Heart left ventricle (tissue), 16 donors: ENCODE measurements around the gene LRRC23. TPM values are rescaled to one million over a fixed set of nuclear protein-coding genes. Genes with fewer than 3 reads are reported as not detected.

Source experiments
- ATAC-seq, 4 donors: fragments of 200-7000 bp; cut with Tn5 transposase; one replicate each; pipeline ENCODE4 v1.9.1; 2020 to 2022; ENCODE audit warnings: moderate library complexity in 4 of 4, mild to moderate bottlenecking in 3 of 4, moderate number of reproducible peaks in 1 of 4
- DNase-seq, 5 donors: peaks; one replicate each; pipeline ENCODE4 v3.0.0-alpha.2; 2020
- H3K27ac ChIP-seq, 12 donors: fragments of 200-600 bp; sonication (generic) in 4 of 12; one replicate each; pipeline versions ENCODE4 v1.5.0 to v1.8.0; 2016 to 2022; ENCODE audit warnings: mild to moderate bottlenecking in 2 of 12
- H3K27me3 ChIP-seq, 9 donors: fragments of 200-600 bp; sonication (generic) in 2 of 9; one replicate each; pipeline versions ENCODE4 v1.5.1 to v1.8.0; 2016 to 2022; ENCODE audit warnings: mild to moderate bottlenecking in 3 of 9
- H3K36me3 ChIP-seq, 9 donors: fragments of 200-600 bp; sonication (generic) in 2 of 9; one replicate each; pipeline versions ENCODE4 v1.5.0 to v1.8.0; 2018 to 2022; ENCODE audit warnings: mild to moderate bottlenecking in 2 of 9
- H3K4me1 ChIP-seq, 12 donors: fragments of 200-600 bp; sonication (generic) in 4 of 12; one replicate each; pipeline versions ENCODE4 v1.5.0 to v1.8.0; 2016 to 2022; ENCODE audit warnings: mild to moderate bottlenecking in 3 of 12
- H3K4me3 ChIP-seq, 12 donors: fragments of 200-600 bp; sonication (generic) in 4 of 12; one replicate each; pipeline versions ENCODE4 v1.5.0 to v1.8.0; 2017 to 2022; ENCODE audit warnings: mild to moderate bottlenecking in 9 of 12, moderate library complexity in 4 of 12
- H3K9me3 ChIP-seq, 12 donors: fragments of 200-600 bp; sonication (generic) in 4 of 12; one replicate each; pipeline versions ENCODE4 v1.5.0 to v1.8.0; 2016 to 2022; ENCODE audit warnings: mild to moderate bottlenecking in 1 of 12
- CTCF ChIP-seq, 12 donors: fragments of 200-600 bp; sonication (generic) in 4 of 12; IDR thresholded peaks; one replicate each; pipeline versions ENCODE4 v1.5.0 to v1.8.0; 2018 to 2022; ENCODE audit warnings: antibody characterized with exemption in 12 of 12, mild to moderate bottlenecking in 5 of 12
- POLR2A ChIP-seq, 2 donors: fragments of 450-650 bp; IDR thresholded peaks; one replicate each; pipeline ENCODE4 v1.6.1; 2017; ENCODE audit warnings: antibody characterized with exemption in 2 of 2, mild to moderate bottlenecking in 2 of 2, moderate library complexity in 2 of 2
- WGBS, 4 donors: extraction: QIAGEN DNeasy Blood & Tissue Kit in 2 of 4; methylation state at CpG; one replicate each; pipeline versions ENCODE4 v1.1.5 to v1.1.7; 2013 to 2018; 5-methylcytosine and 5-hydroxymethylcytosine counted together
- intact Hi-C, 10 donors: fragments of 100-400 bp; cut with DNase I; formaldehyde crosslinking; loops; one replicate each; pipeline versions ENCODE4 v1.11.1 to v1.14.2; 2022
- polyA plus RNA-seq, 2 donors: library from polyadenylated mRNA; stranded (reverse); fragments of 200-250 nt; gene quantifications; one replicate each; pipeline ENCODE4 v1.2.3, GENCODE V29; 2013
- total RNA-seq, 9 donors: library from RNA; depleted of rRNA in 2 of 9; stranded (reverse); fragments of >200 nt in 2 of 9; fragmentation: NEBNext Ultra II Directional in 3 of 9; extraction: Animal tissue kit (Norgen Biotek cat#: 25700) in 3 of 9; gene quantifications; one replicate each; pipeline versions ENCODE4 v1.1.0 to v1.2.4, GENCODE V29; 2016 to 2023
- donor health status: ischemic (EF 13 %, LVEDD 7.1; RV severe dilation, severe dysfunction).
- donor health status: healthy with polysubstance abuse.
- donor health status: DM: no; HTN: yes; CAD: no.
- donor health status: DM: no; HTN: no; CAD: no.
- donor health status: ischemic (EF 25% LVEDD 6.9; RV normal size, moderate dysfunction).
- donor health status: ischemic (EF 25% LVEDD 5.7; RV mildly dilated, moderate dysfunction).
- donor health status: healthy.
- donor health status: DM: yes; HTN: yes; CAD: no.
- donor health status: ischemic (EF 35%, LVEDD 5.7; RV mildly dilated, moderate dysfunction).
- donor health status: nonischemic (EF 11% LVEDD 7.7; RV severe dilation, severe dysfunction).
- donor health status: DM: yes; HTN: yes; CAD: no.
- donor health status: PGD.
- donor health status: ischemic (EF 29% LVEDD 5.4; RV normal size, mild dysfunction).
- donor health status: nonischemic (EF 23%, LVEDD 6.1; RV moderate dilation, normal function).

LRRC23 gene
- total and polyA plus RNA-seq, 11 donors = 8.2 to 15.3 (median 11.3) TPM

GRCh38 chr12:6929466-6930452 lies 25.1 kb downstream of the LRRC23 start:
- intact Hi-C loops = loop anchor here in 2 of 10 donors (5.0 kb wide), 2 partner anchors 57 to 183 kb away; partner anchors contain the start of gene SPSB2 (in 1 of the 2)
- peak in 2 of 5 donors; percentile 13 to 15 for DNase-seq
- 40 to 51% (median 46%) methylated on average over 7 of the region's 7 CpGs for WGBS, 4 donors

GRCh38 chr12:6932766-6933165 lies 28.1 kb downstream of the LRRC23 start:
- DNase-seq = no peak
- Histone ChIP-seq H3K4me3 (no peak overlapping the region), H3K27me3 (no peaks in the 10 kb centered on the region), H3K4me1 (peaks cover 9 to 83% (median 63%) of the 10 kb centered on the region in 12 donors), H3K9me3 (no peaks in the 10 kb centered on the region), H3K27ac (peak overlapping the region in 7 of 12 donors; percentile 11 to 96 (median 75)), H3K36me3 (peaks cover 0 to 39% (median 19%) of the 10 kb centered on the region in 9 donors)
- TF ChIP-seq CTCF (IDR thresholded peaks at IDR 0.05) (no peak), POLR2A (IDR thresholded peaks at IDR 0.05) (no peak)
- intact Hi-C loops = no loop called here
- no peak for ATAC-seq
- WGBS, 4 donors = 35 to 55% (median 51%) methylated on average over 1 of the region's 1 CpG

More at GRCh38 chr12:6929466-6930452, 25.1 kb downstream of the LRRC23 start:
- H3K4me1 ChIP-seq = peaks cover 12 to 87% (median 72%) of the 10 kb centered on the region in 12 donors
- H3K36me3 ChIP-seq = peaks cover 0 to 24% (median 4%) of the 10 kb centered on the region in 9 donors
- peak overlapping the region; percentile 87 to 98 (median 96) for H3K27ac ChIP-seq
- TF ChIP-seq CTCF (IDR thresholded peaks at IDR 0.05) = no peak
- TF ChIP-seq POLR2A (IDR thresholded peaks at IDR 0.05) = no peak
- no peaks in the 10 kb centered on the region for H3K9me3 ChIP-seq
- H3K4me3 ChIP-seq = peak overlapping the region; percentile 67 to 98 (median 83)
- no peaks in the 10 kb centered on the region for H3K27me3 ChIP-seq
- ATAC-seq = no peak

- TF ChIP-seq CTCF (IDR thresholded peaks at IDR 0.05) (no peak), POLR2A (IDR thresholded peaks at IDR 0.05) (no peak)
- Histone ChIP-seq H3K27me3 (no peaks in the 10 kb centered on the region), H3K36me3 (peaks cover 0 to 43% (median 23%) of the 10 kb centered on the region in 9 donors), H3K4me1 (peaks cover 12 to 89% (median 72%) of the 10 kb centered on the region in 12 donors), H3K4me3 (peak overlapping the region in 6 of 12 donors; percentile 3 to 21 (median 12)), H3K27ac (peak overlapping the region; percentile 27 to 96 (median 68)), H3K9me3 (no peaks in the 10 kb centered on the region)
- DNase-seq (peak; percentile 68 to 79 (median 74)), ATAC-seq (peak; percentile 1 to 51 (median 7))
- intact Hi-C loops = no loop called here
- 14 to 20% (median 18%) methylated on average over 8 of the region's 8 CpGs for WGBS, 4 donors
Measured at GRCh38 chr12:6934110-6934509, 29.5 kb downstream of the LRRC23 start.
